Natural killer cell (primary cell): ENCODE data around the gene ORAI2. TPM values are rescaled to one million over a fixed set of nuclear protein-coding genes. Genes with fewer than 3 reads are reported as not detected.

ENCODE experiments used
- ATAC-seq, 3 donors: fragments of 150-1000 bp in 2 of 3; fragments of 200-7000 bp in 1 of 3; cut with Tn5 transposase; 1 replicate in 1 of 3; 2 replicates in 2 of 3; pipeline ENCODE4 v1.10.0; 2021; ENCODE audit warnings: mild to moderate bottlenecking in 2 of 3, moderate library complexity in 2 of 3
- DNase-seq, 2 donors: peaks; one replicate each; pipeline versions ENCODE4 v3.0.0 to v3.0.0-alpha.2; 2013 to 2021; ENCODE audit warnings: mixed read lengths in 1 of 2
- H3K27ac ChIP-seq: one replicate; pipeline ENCODE4 v1.5.1; 2013; ENCODE audit warnings: mild to moderate bottlenecking, low read length
- H3K27me3 ChIP-seq: one replicate; pipeline ENCODE4 v1.6.1; 2013; ENCODE audit warnings: low read length; ENCODE audit not compliant: control insufficient read depth, insufficient read depth
- H3K36me3 ChIP-seq: one replicate; pipeline ENCODE4 v1.6.1; 2013; ENCODE audit warnings: low read length; ENCODE audit not compliant: control insufficient read depth, insufficient read depth
- H3K4me1 ChIP-seq: one replicate; pipeline ENCODE4 v1.6.1; 2013; ENCODE audit warnings: low read length; ENCODE audit not compliant: control insufficient read depth, insufficient read depth
- H3K4me3 ChIP-seq: one replicate; pipeline ENCODE4 v1.5.1; 2013; ENCODE audit warnings: low read length
- H3K9me3 ChIP-seq: one replicate; pipeline ENCODE4 v1.6.1; 2013; ENCODE audit warnings: low read length; ENCODE audit not compliant: control insufficient read depth, insufficient read depth
- H3K27ac Mint-ChIP-seq, 2 donors: one replicate each; pipeline ENCODE4 v1.8.0; 2022; ENCODE audit warnings: mild to moderate bottlenecking in 2 of 2, mixed read lengths in 2 of 2, moderate library complexity in 1 of 2
- H3K27me3 Mint-ChIP-seq, 2 donors: one replicate each; pipeline ENCODE4 v1.8.0; 2022; ENCODE audit warnings: low read depth in 2 of 2, mixed read lengths in 2 of 2
- H3K36me3 Mint-ChIP-seq: one replicate; pipeline ENCODE4 v1.8.0; 2022; ENCODE audit warnings: mixed read lengths
- H3K4me1 Mint-ChIP-seq, 2 donors: one replicate each; pipeline ENCODE4 v1.8.0; 2022; ENCODE audit warnings: mixed read lengths in 2 of 2
- H3K4me3 Mint-ChIP-seq: one replicate; pipeline ENCODE4 v1.8.0; 2022; ENCODE audit warnings: mild to moderate bottlenecking, moderate library complexity, mixed read lengths
- H3K9me3 Mint-ChIP-seq, 2 donors: one replicate each; pipeline ENCODE4 v1.8.0; 2022; ENCODE audit warnings: mixed read lengths in 2 of 2
- WGBS: methylation state at CpG from one replicate; pipeline ENCODE4 v1.1.7; 2013; ENCODE audit warnings: missing lambda C conversion rate; ENCODE audit not compliant: insufficient coverage; 5-methylcytosine and 5-hydroxymethylcytosine counted together
- intact Hi-C: fragments of 100-400 bp; cut with micrococcal nuclease; formaldehyde crosslinking; loops from one replicate; pipeline ENCODE4 v1.14.2; 2022
- total RNA-seq, 4 donors: library from RNA; stranded (reverse); fragments of 120-200 nt in 1 of 4; gene quantifications; one replicate each; pipeline versions ENCODE4 v1.2.3 to v1.2.4, GENCODE V29; 2013 to 2022
- TF ChIP-seq, protein P1 (sequence below): fragments of 200-600 bp; IDR thresholded peaks from one replicate; pipeline ENCODE4 v1.8.0; 2022; ENCODE audit warnings: antibody characterized with exemption

Gene ORAI2
- total RNA-seq, 3 donors from 2014 or later (not counting 1 experiment from before 2014, with no cell fraction given): 39.1 to 55.0 (median 41.3) TPM

DNA sequence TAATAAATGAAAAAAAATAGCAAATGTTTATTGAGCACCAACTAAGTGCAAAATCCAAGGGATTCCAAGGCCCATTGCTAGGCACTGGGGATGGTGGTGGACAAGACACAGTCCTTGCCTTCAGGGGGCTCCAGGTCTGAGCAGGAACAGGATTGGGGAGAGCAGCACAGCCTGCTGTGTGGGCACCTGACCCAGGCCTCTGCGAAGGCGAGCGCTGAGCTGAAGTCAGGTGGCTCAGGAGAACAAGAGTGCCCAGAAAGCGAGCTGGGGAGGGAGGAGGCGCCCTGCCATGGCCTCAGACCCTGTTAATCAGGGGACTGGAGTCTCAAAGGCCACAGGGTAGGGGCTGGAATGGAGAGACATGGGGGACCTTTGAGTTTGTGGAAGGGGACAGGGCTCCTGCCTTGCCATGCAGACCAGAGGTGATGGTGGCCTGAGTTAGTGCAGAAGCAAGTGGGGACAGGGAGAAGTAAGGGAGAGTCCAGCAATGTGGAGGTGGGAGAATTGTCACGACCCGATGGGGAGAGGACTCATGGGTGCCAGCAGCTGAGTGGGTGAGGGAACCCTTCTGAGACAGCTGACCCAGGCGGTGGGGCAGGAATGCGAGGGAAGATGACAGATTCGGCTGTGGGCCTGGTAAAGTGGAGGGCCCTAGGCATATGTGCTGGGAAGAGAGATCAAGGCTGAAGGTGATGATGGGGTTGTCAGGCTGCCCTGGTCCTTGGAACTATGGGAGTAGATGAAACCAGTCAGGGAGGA, 4.1 kb upstream of the ORAI2 start:
- TF ChIP-seq, protein P1, sequence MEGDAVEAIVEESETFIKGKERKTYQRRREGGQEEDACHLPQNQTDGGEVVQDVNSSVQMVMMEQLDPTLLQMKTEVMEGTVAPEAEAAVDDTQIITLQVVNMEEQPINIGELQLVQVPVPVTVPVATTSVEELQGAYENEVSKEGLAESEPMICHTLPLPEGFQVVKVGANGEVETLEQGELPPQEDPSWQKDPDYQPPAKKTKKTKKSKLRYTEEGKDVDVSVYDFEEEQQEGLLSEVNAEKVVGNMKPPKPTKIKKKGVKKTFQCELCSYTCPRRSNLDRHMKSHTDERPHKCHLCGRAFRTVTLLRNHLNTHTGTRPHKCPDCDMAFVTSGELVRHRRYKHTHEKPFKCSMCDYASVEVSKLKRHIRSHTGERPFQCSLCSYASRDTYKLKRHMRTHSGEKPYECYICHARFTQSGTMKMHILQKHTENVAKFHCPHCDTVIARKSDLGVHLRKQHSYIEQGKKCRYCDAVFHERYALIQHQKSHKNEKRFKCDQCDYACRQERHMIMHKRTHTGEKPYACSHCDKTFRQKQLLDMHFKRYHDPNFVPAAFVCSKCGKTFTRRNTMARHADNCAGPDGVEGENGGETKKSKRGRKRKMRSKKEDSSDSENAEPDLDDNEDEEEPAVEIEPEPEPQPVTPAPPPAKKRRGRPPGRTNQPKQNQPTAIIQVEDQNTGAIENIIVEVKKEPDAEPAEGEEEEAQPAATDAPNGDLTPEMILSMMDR: no peak
- intact Hi-C loops: no loop called here
- Mint-ChIP-seq H3K9me3 (no peaks in the 10 kb centered on the region), H3K27me3 (no peaks in the 10 kb centered on the region), H3K4me1 (peaks cover 51 to 69% of the 10 kb centered on the region in 2 donors), H3K27ac (peak overlapping the region; percentile 84 to 100), H3K4me3 (no peak overlapping the region), H3K36me3 (no peaks in the 10 kb centered on the region)
- 96% methylated on average over 10 of the region's 10 CpGs for WGBS
- Histone ChIP-seq H3K27me3 (no peaks in the 10 kb centered on the region), H3K9me3 (no peaks in the 10 kb centered on the region), H3K36me3 (peaks cover 7% of the 10 kb centered on the region), H3K4me3 (no peak overlapping the region), H3K27ac (peak overlapping the region; percentile 38), H3K4me1 (peaks cover 84% of the 10 kb centered on the region)
- DNase-seq: no peak
- ATAC-seq: no peak

- Histone ChIP-seq H3K36me3 (peaks cover 4% of the 10 kb centered on the region), H3K27me3 (no peaks in the 10 kb centered on the region), H3K4me3 (no peak overlapping the region), H3K27ac (peak overlapping the region; percentile 98), H3K9me3 (no peaks in the 10 kb centered on the region), H3K4me1 (peaks cover 77% of the 10 kb centered on the region)
- intact Hi-C loops: loop anchor here (2.0 kb wide), 1 partner anchor 27 kb away; no protein-coding TSS in a partner anchor
- Mint-ChIP-seq H3K27ac (peak overlapping the region; percentile 84 to 100), H3K9me3 (no peaks in the 10 kb centered on the region), H3K4me3 (peak overlapping the region; percentile 86), H3K27me3 (no peaks in the 10 kb centered on the region), H3K4me1 (peaks cover 41 to 63% of the 10 kb centered on the region in 2 donors), H3K36me3 (no peaks in the 10 kb centered on the region)
- peak; percentile 39 to 91 for DNase-seq
- ATAC-seq: peak; percentile 34 to 35 (median 35)
- WGBS: 21% methylated on average over 17 of the region's 17 CpGs
- TF ChIP-seq, protein P1: no peak
Observed at GRCh38 chr7:102431617-102432298, 1.6 kb upstream of the ORAI2 start.

DNA sequence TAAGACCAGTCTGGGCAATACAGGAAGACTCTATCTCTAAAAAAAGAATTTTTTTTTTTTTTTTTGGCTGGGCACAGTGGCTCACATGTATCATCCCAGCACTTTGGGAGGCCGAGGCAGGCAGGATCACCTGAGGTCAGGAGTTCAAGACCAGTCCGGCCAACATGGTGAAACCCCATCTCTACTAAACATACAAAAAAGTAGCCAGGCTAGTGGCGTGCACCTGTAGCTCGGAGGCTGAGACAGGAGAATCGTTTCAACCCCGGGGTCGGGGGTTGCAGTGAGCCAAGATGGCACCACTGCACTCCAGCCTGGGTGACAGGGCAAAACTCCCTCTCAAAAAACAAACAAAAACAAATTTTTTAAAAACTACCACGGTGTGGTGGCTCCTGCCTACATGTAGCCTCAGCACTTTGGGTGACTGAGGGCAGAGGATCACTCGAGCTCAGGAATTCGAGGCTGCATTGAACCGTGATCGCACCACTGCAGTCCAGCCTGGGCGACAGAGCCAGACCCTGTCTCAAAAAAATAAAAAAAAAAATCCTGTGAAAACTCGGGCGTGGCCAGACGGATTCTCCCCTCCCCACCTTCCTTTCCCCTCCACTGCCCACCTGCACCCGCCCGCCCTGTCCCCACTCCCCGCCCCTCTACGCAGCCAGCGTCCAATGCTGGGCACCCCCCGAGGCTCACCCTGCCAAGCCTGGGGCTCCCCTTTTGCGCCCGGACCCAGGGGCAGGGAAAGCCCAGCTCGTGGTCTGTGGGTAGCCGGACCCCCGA, 745 bp upstream of the ORAI2 start:
- H3K4me3 Mint-ChIP-seq: peak overlapping the region; percentile 86
- no peaks in the 10 kb centered on the region for H3K9me3 Mint-ChIP-seq
- Histone ChIP-seq H3K4me3 (peak overlapping the region; percentile 74), H3K9me3 (no peaks in the 10 kb centered on the region), H3K36me3 (peaks cover 4% of the 10 kb centered on the region), H3K4me1 (peaks cover 68% of the 10 kb centered on the region), H3K27ac (peak overlapping the region; percentile 98), H3K27me3 (no peaks in the 10 kb centered on the region)
- no peaks in the 10 kb centered on the region for H3K27me3 Mint-ChIP-seq
- ATAC-seq (peak; percentile 51 to 59 (median 55)), DNase-seq (no peak)
- H3K36me3 Mint-ChIP-seq: no peaks in the 10 kb centered on the region
- peaks cover 36 to 54% of the 10 kb centered on the region in 2 donors for H3K4me1 Mint-ChIP-seq
- peak overlapping the region; percentile 84 to 100 for H3K27ac Mint-ChIP-seq
- TF ChIP-seq, protein P1: no peak
- intact Hi-C loops: loop anchor here (2.0 kb wide), 1 partner anchor 28 kb away; no protein-coding TSS in a partner anchor
- WGBS: 39% methylated on average over 27 of the region's 27 CpGs
